SK-N-SH (cell line): ENCODE data around the gene ZNRD2. TPM values are rescaled to one million over a fixed set of nuclear protein-coding genes. Genes with fewer than 3 reads are reported as not detected.

Experiments
- CTCF ChIA-PET: fragments of 300-600, 350-600 bp; formaldehyde crosslinking; extraction: SDS; loops from one replicate; lab custom pipeline; 2021; lab: Yijun Ruan, JAX
- POLR2A ChIA-PET: fragments of 350-600 bp; sonication (Branson Sonifier 250); formaldehyde crosslinking; extraction: SDS; loops from one replicate; lab custom pipeline; 2020; ENCODE audit warnings: antibody characterized with exemption, inconsistent platforms; lab: Yijun Ruan, JAX
- DNase-seq: peaks from one replicate; pipeline ENCODE4 v3.0.0; 2012
- H2AFZ ChIP-seq: fragments of 200-600 bp; sonication (generic); 2 replicates; pipeline ENCODE4 v1.8.1; 2016; ENCODE audit warnings: antibody characterized with exemption, mild to moderate bottlenecking, low read depth
- H3F3A ChIP-seq: fragments of 200-600 bp; sonication (generic); replicated peaks from 2 replicates; pipeline ENCODE3; 2016; ENCODE audit warnings: antibody characterized with exemption, mild to moderate bottlenecking; ENCODE audit not compliant: insufficient read depth
- H3K27ac ChIP-seq, 2 experiments: fragments of 200-500 bp in 1 of 2; fragments of 200-600 bp in 1 of 2; sonication (Bioruptor generic) in 1 of 2; sonication (generic), shearing (Covaris generic) in 1 of 2; 2 replicates each; pipeline versions ENCODE4 v1.5.1 to v1.6.1; 2014 to 2016; ENCODE audit warnings: low read depth in 2 of 2, inconsistent platforms in 1 of 2, low read length in 1 of 2, mild to moderate bottlenecking in 1 of 2, mixed read lengths in 1 of 2
- H3K27me3 ChIP-seq: fragments of 200-600 bp; sonication (generic), shearing (Covaris generic); 2 replicates; pipeline ENCODE4 v1.6.1; 2016; ENCODE audit warnings: mixed run types; ENCODE audit not compliant: insufficient read depth
- H3K36me3 ChIP-seq, 2 experiments: fragments of 200-500 bp in 1 of 2; fragments of 200-600 bp in 1 of 2; sonication (Bioruptor generic) in 1 of 2; sonication (generic) in 1 of 2; replicated peaks in 1 of 2; 2 replicates each; pipeline versions ENCODE3 to v1.5.1; 2014 to 2016; ENCODE audit warnings: low read length in 1 of 2, mild to moderate bottlenecking in 1 of 2; ENCODE audit not compliant: insufficient read depth in 2 of 2, control insufficient read depth in 1 of 2
- H3K4me1 ChIP-seq, 2 experiments: fragments of 200-500 bp in 1 of 2; fragments of 200-600 bp in 1 of 2; sonication (Bioruptor generic) in 1 of 2; sonication (generic), shearing (Covaris generic) in 1 of 2; 2 replicates each; pipeline versions ENCODE4 v1.5.1 to v1.6.1; 2014 to 2016; ENCODE audit warnings: low read depth in 1 of 2, low read length in 1 of 2, mixed run types in 1 of 2; ENCODE audit not compliant: insufficient read depth in 2 of 2, control insufficient read depth in 1 of 2
- H3K4me2 ChIP-seq: fragments of 200-600 bp; sonication (generic), shearing (Covaris generic); 2 replicates; pipeline ENCODE4 v1.6.1; 2017; ENCODE audit warnings: mixed run types
- H3K4me3 ChIP-seq, 2 experiments: fragments of 200-500 bp in 1 of 2; fragments of 200-600 bp in 1 of 2; sonication (Bioruptor generic) in 1 of 2; sonication (generic), shearing (Covaris generic) in 1 of 2; 2 replicates each; pipeline versions ENCODE4 v1.5.1 to v1.8.1; 2014 to 2016; ENCODE audit warnings: low read depth in 2 of 2, inconsistent platforms in 1 of 2, low read length in 1 of 2, mild to moderate bottlenecking in 1 of 2, mixed read lengths in 1 of 2, moderate library complexity in 1 of 2
- H3K79me2 ChIP-seq: fragments of 200-600 bp; sonication (generic); 2 replicates; pipeline ENCODE4 v1.8.1; 2017; ENCODE audit warnings: mild to moderate bottlenecking; ENCODE audit not compliant: insufficient read depth
- H3K9ac ChIP-seq: fragments of 200-600 bp; sonication (generic); 2 replicates; pipeline ENCODE4 v1.6.1; 2017; ENCODE audit warnings: mixed run types
- H3K9me2 ChIP-seq: fragments of 200-600 bp; sonication (generic); 2 replicates; pipeline ENCODE4 v1.6.1; 2017; ENCODE audit warnings: mixed run types
- H3K9me3 ChIP-seq: fragments of 200-600 bp; sonication (generic); 2 replicates; pipeline ENCODE4 v1.6.1; 2017; ENCODE audit warnings: mixed run types, mild to moderate bottlenecking, moderate library complexity
- H4K20me1 ChIP-seq: fragments of 200-600 bp; sonication (generic); 2 replicates; pipeline ENCODE4 v1.6.1; 2017; ENCODE audit warnings: mild to moderate bottlenecking, mixed run types; ENCODE audit not compliant: insufficient read depth
- CHD2 ChIP-seq: fragments of 150-350 bp; IDR thresholded peaks from 2 replicates; pipeline ENCODE4 v1.6.1; 2018; ENCODE audit warnings: low read length; ENCODE audit not compliant: partially characterized antibody
- ELF1 ChIP-seq: IDR thresholded peaks from 2 replicates; pipeline ENCODE4 v1.4.0; 2012
- EZH2phosphoT487 ChIP-seq: fragments of 200-600 bp; sonication (generic); IDR thresholded peaks from 2 replicates; pipeline ENCODE4 v1.6.1; 2017; ENCODE audit warnings: low read depth, mixed run types, mild to moderate bottlenecking, antibody characterized with exemption, moderate library complexity, borderline replicate concordance
- GATA2 ChIP-seq: sonication (generic); formaldehyde crosslinking; IDR thresholded peaks from 2 replicates; pipeline ENCODE4 v1.5.0; 2020; ENCODE audit warnings: mild to moderate bottlenecking, missing genetic modification reagents
- JUND ChIP-seq: IDR thresholded peaks from 2 replicates; pipeline ENCODE4 v1.4.0; 2012
- NRF1 ChIP-seq: IDR thresholded peaks from 2 replicates; pipeline ENCODE4 v1.6.1; 2012; ENCODE audit warnings: low read depth, mild to moderate bottlenecking, low read length
- POLR2AphosphoS5 ChIP-seq: IDR thresholded peaks from 2 replicates; pipeline ENCODE4 v1.6.1; 2012; ENCODE audit warnings: low read depth, low read length
- RAD21 ChIP-seq: IDR thresholded peaks from 2 replicates; pipeline ENCODE4 v1.6.1; 2012; ENCODE audit warnings: mild to moderate bottlenecking, low read length
- RXRA ChIP-seq: IDR thresholded peaks from 2 replicates; pipeline ENCODE4 v1.4.0; 2012; ENCODE audit warnings: low read depth, mild to moderate bottlenecking, borderline replicate concordance
- SIN3A ChIP-seq: IDR thresholded peaks from 2 replicates; pipeline ENCODE4 v1.6.1; 2012; ENCODE audit warnings: low read depth, mild to moderate bottlenecking, low read length, moderate library complexity, borderline replicate concordance
- TAF1 ChIP-seq: IDR thresholded peaks from 2 replicates; pipeline ENCODE4 v1.6.1; 2012; ENCODE audit warnings: low read depth, mild to moderate bottlenecking, low read length, moderate library complexity, borderline replicate concordance
- TEAD4 ChIP-seq: IDR thresholded peaks from 2 replicates; pipeline ENCODE4 v1.4.0; 2012; ENCODE audit warnings: mild to moderate bottlenecking, borderline replicate concordance; ENCODE audit not compliant: insufficient read depth
- WGBS: methylation state at CpG from one replicate; pipeline ENCODE4 v1.1.6; 2017; ENCODE audit warnings: low lambda C conversion rate; 5-methylcytosine and 5-hydroxymethylcytosine counted together
- polyA plus RNA-seq, 3 experiments: library from polyadenylated mRNA; depleted of rRNA; stranded (reverse); fragments of >200 nt; gene quantifications; 2 replicates each; pipeline ENCODE4 v1.2.3, GENCODE V29; 2012
- TF ChIP-seq, protein P1 (sequence below): IDR thresholded peaks from 2 replicates; pipeline ENCODE4 v1.4.0; 2012; ENCODE audit warnings: low read depth, borderline replicate concordance
- TF ChIP-seq, protein P2 (sequence below): IDR thresholded peaks from 2 replicates; pipeline ENCODE4 v1.4.0; 2012; ENCODE audit warnings: low read depth, borderline replicate concordance

Gene ZNRD2
- polyA plus RNA-seq, 1 of the 3 experiments (the other 2 are of a cell fraction): 78.1 TPM

DNA sequence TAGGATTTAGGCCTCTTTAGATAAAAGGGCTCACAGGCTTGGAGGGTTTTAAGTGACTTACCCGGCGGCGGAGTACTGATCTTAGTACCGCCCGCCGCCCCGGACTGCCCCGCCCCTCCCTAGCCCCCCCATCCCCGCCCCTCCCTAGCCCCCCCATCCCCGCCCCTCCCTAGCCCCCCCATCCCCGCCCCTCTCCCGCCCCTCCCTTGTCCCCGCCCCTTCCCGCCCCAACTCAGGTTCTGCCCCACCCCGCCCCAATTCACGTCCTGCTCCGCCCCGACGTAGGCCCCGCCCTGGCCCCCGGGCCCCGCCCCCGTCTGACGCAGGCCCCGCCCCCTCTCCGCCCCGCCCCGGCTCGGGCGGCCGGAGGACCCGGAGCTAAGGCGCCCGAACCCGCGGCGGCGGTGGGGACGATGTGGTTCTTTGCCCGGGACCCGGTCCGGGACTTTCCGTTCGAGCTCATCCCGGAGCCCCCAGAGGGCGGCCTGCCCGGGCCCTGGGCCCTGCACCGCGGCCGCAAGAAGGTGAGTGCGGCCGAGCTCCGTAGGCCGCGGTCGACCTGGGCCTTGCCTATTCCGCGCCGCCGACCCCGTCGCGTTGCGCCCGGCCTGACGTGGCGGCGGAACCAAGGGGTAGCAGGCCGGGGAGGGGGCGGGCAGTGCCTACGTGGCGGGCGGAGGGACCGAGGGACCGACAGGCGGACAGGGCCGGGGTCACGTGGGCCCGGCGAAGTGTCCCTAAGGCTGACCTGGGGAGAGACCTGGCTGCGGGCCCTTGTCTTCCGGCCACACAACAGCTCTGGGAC is 45.3 kb upstream of the ZNRD2 start, which contains the start of gene SCYL1:
Gene SCYL1 (plus strand): TSS at position 343 of the 805 bp plus-strand sequence. CDS start 71 bp downstream, at position 414.
- POLR2A ChIA-PET: interaction anchor here (1.0 to 1.9 kb wide), 6 partner anchors 11 to 104 kb away, joined by 3 to 10 read pairs (median 5); partner anchors contain the start of gene NEAT1
- no peaks in the 10 kb centered on the region for H3K9me3 ChIP-seq

DNA sequence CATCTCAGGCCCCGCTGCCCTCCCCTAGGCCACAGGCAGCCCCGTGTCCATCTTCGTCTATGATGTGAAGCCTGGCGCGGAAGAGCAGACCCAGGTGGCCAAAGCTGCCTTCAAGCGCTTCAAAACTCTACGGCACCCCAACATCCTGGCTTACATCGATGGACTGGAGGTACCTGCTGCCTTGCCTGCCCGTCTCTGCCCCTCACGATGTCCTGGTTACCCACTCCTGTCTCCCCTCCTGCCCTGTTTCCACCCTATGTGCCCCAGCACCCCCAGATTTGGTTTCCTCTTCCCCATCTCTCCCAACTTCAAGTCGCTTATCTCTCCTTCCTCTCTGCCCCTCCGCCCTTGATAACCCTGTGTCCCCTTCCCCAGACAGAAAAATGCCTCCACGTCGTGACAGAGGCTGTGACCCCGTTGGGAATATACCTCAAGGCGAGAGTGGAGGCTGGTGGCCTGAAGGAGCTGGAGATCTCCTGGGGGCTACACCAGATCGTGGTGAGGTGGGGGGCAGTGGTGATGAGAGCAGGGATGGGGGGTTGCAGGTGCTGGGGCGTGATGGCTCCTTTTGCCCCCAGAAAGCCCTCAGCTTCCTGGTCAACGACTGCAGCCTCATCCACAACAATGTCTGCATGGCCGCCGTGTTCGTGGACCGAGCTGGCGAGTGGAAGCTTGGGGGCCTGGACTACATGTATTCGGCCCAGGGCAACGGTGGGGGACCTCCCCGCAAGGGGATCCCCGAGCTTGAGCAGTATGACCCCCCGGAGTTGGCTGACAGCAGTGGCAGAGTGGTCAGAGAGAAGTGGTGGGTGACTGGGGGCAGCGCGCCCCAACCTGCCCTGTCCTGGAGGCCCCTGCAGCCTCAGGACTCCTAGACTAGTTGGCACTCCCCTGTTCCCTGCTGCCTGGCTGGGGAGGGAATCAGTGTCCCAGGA is 44.5 kb upstream of the ZNRD2 start:
- Histone ChIP-seq H3K9ac (peak overlapping the region; percentile 96), H2AFZ (0 out of 2 replicates have a peak overlapping the region, but pooled peaks have one; percentile 63), H3K4me3 (peak overlapping the region; percentile 78 to 81), H3K9me3 (no peaks in the 10 kb centered on the region), H3K9me2 (no peaks in the 10 kb centered on the region), H3K27ac (peak overlapping the region; percentile 56 to 62; a peak in 2 of 4 replicates), H3K36me3 (peaks cover 17 to 31% of the 10 kb centered on the region in 2 experiments), H3F3A (peaks cover 19% of the 10 kb centered on the region), H3K79me2 (peaks cover 30% of the 10 kb centered on the region), H4K20me1 (peaks cover 13% of the 10 kb centered on the region; the same call in 1 of the 2 replicates), H3K4me1 (peaks cover 5 to 18% of the 10 kb centered on the region in 2 experiments; a peak in 3 of 4 replicates), H3K27me3 (no peaks in the 10 kb centered on the region), H3K4me2 (peak overlapping the region; percentile 99)
- POLR2A ChIA-PET: interaction anchor here (1.0 to 1.9 kb wide), 6 partner anchors 10 to 105 kb away, joined by 3 to 10 read pairs (median 5); partner anchors contain the start of gene NEAT1
- WGBS: 58% methylated on average over 17 of the region's 31 CpGs
- TF ChIP-seq NRF1: no peak
- TF ChIP-seq POLR2AphosphoS5: no peak
- TF ChIP-seq, protein P1, sequence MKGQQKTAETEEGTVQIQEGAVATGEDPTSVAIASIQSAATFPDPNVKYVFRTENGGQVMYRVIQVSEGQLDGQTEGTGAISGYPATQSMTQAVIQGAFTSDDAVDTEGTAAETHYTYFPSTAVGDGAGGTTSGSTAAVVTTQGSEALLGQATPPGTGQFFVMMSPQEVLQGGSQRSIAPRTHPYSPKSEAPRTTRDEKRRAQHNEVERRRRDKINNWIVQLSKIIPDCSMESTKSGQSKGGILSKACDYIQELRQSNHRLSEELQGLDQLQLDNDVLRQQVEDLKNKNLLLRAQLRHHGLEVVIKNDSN: no peak
- TF ChIP-seq RXRA: no peak
- no peak for TF ChIP-seq ELF1
- no peak for TF ChIP-seq CHD2
- TF ChIP-seq EZH2phosphoT487: no peak
- TF ChIP-seq RAD21: no peak
- TF ChIP-seq GATA2: no peak
- TF ChIP-seq TEAD4: no peak
- TF ChIP-seq SIN3A: no peak
- TF ChIP-seq, all 33 proteins: peak for 0
- CTCF ChIA-PET: interaction anchor here (0.6 to 6.7 kb wide), 9 partner anchors 10 to 57 kb away, joined by 3 to 69 read pairs (median 4); partner anchors contain the start of gene FAM89B
- peak; percentile 12 for DNase-seq

More for the DNA sequence above, 45.3 kb upstream of the ZNRD2 start, which contains the start of gene SCYL1:
- Histone ChIP-seq H3K27ac (peak within 1 kb of the TSS; percentile 56 to 62; a peak in 2 of 4 replicates), H3K36me3 (peaks cover 11 to 22% of the 10 kb centered on the region in 2 experiments), H3K4me1 (peaks cover 5 to 18% of the 10 kb centered on the region in 2 experiments; a peak in 3 of 4 replicates), H3F3A (peaks cover 19% of the 10 kb centered on the region), H3K79me2 (peaks cover 30% of the 10 kb centered on the region), H4K20me1 (peaks cover 13% of the 10 kb centered on the region; the same call in 1 of the 2 replicates), H3K4me2 (peak within 1 kb of the TSS; percentile 99), H3K9me2 (no peaks in the 10 kb centered on the region), H2AFZ (peak within 1 kb of the TSS; percentile 63; the same call in 1 of the 2 replicates), H3K27me3 (no peaks in the 10 kb centered on the region), H3K4me3 (peak within 1 kb of the TSS; percentile 78 to 81), H3K9ac (peak within 1 kb of the TSS; percentile 96)
- WGBS: 2% methylated on average over 20 of the region's 82 CpGs
- CTCF ChIA-PET: interaction anchor here (0.6 to 6.7 kb wide), 6 partner anchors 10 to 56 kb away, joined by 3 to 69 read pairs (median 4); partner anchors contain the start of gene FAM89B
- DNase-seq: peak; percentile 99
- TF ChIP-seq, protein P1: peak; percentile 89
- TF ChIP-seq POLR2AphosphoS5: peak; percentile 35; the same call in 1 of the 2 replicates
- TF ChIP-seq TAF1: 0 out of 2 replicates have a peak, but pooled peaks have one; percentile 29
- TF ChIP-seq, protein P2, sequence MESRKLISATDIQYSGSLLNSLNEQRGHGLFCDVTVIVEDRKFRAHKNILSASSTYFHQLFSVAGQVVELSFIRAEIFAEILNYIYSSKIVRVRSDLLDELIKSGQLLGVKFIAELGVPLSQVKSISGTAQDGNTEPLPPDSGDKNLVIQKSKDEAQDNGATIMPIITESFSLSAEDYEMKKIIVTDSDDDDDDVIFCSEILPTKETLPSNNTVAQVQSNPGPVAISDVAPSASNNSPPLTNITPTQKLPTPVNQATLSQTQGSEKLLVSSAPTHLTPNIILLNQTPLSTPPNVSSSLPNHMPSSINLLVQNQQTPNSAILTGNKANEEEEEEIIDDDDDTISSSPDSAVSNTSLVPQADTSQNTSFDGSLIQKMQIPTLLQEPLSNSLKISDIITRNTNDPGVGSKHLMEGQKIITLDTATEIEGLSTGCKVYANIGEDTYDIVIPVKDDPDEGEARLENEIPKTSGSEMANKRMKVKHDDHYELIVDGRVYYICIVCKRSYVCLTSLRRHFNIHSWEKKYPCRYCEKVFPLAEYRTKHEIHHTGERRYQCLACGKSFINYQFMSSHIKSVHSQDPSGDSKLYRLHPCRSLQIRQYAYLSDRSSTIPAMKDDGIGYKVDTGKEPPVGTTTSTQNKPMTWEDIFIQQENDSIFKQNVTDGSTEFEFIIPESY: no peak
- peak; percentile 53; the same call in 1 of the 2 replicates for TF ChIP-seq SIN3A
- no peak for TF ChIP-seq JUND
